Mesendoderm (in vitro differentiated cells): ENCODE data around the gene DGCR2.

Source experiments
- DNase-seq: peaks from one replicate; pipeline ENCODE4 v3.0.0; 2013
- H2AK5ac ChIP-seq: 2 replicates; pipeline ENCODE4 v1.6.1; 2013; ENCODE audit warnings: low read length, inconsistent platforms
- H2BK120ac ChIP-seq: 2 replicates; pipeline ENCODE4 v1.6.1; 2013; ENCODE audit warnings: low read depth, mild to moderate bottlenecking, low read length, moderate library complexity, mixed read lengths
- H2BK15ac ChIP-seq: replicated peaks from 2 replicates; pipeline ENCODE4 v1.6.1; 2013; ENCODE audit warnings: low read depth, mild to moderate bottlenecking, moderate library complexity
- H2BK5ac ChIP-seq: 2 replicates; pipeline ENCODE4 v1.6.1; 2013; ENCODE audit warnings: low read length, inconsistent platforms
- H3K18ac ChIP-seq: 2 replicates; pipeline ENCODE4 v1.6.1; 2013; ENCODE audit warnings: mild to moderate bottlenecking, low read length, mixed read lengths
- H3K23ac ChIP-seq: one replicate; pipeline ENCODE4 v1.6.1; 2013; ENCODE audit warnings: low read length
- H3K27ac ChIP-seq: 2 replicates; pipeline ENCODE4 v1.5.1; 2013; ENCODE audit warnings: low read depth, mild to moderate bottlenecking, inconsistent platforms, low read length, moderate library complexity
- H3K27me3 ChIP-seq: 2 replicates; pipeline ENCODE4 v1.6.1; 2013; ENCODE audit warnings: low read length, control low read depth, mild to moderate bottlenecking, inconsistent platforms; ENCODE audit not compliant: insufficient read depth, poor library complexity
- H3K36me3 ChIP-seq: 2 replicates; pipeline ENCODE4 v1.6.1; 2013; ENCODE audit warnings: low read length, inconsistent platforms; ENCODE audit not compliant: control insufficient read depth, insufficient read depth
- H3K4ac ChIP-seq: one replicate; pipeline ENCODE4 v1.6.1; 2013; ENCODE audit warnings: low read depth, mild to moderate bottlenecking, low read length, moderate library complexity
- H3K4me1 ChIP-seq: 2 replicates; pipeline ENCODE4 v1.6.1; 2013; ENCODE audit warnings: low read depth, low read length, inconsistent platforms; ENCODE audit not compliant: control insufficient read depth
- H3K4me2 ChIP-seq: 2 replicates; pipeline ENCODE4 v1.6.1; 2013; ENCODE audit warnings: low read length
- H3K4me3 ChIP-seq: 2 replicates; pipeline ENCODE4 v1.5.1; 2013; ENCODE audit warnings: mild to moderate bottlenecking, low read length
- H3K56ac ChIP-seq: one replicate; pipeline ENCODE4 v1.6.1; 2013; ENCODE audit warnings: low read length
- H3K79me1 ChIP-seq: 2 replicates; pipeline ENCODE4 v1.6.1; 2013; ENCODE audit warnings: low read length, inconsistent platforms
- H3K79me2 ChIP-seq: 2 replicates; pipeline ENCODE4 v1.6.1; 2013; ENCODE audit warnings: mild to moderate bottlenecking, low read length; ENCODE audit not compliant: control insufficient read depth, insufficient read depth
- H3K9ac ChIP-seq: 2 replicates; pipeline ENCODE4 v1.6.1; 2013; ENCODE audit warnings: low read length, inconsistent platforms
- H4K5ac ChIP-seq: one replicate; pipeline ENCODE4 v1.6.1; 2013; ENCODE audit warnings: low read length
- H4K8ac ChIP-seq: one replicate; pipeline ENCODE4 v1.6.1; 2013; ENCODE audit warnings: low read depth, mild to moderate bottlenecking, control low read depth, low read length, moderate library complexity
- WGBS: extraction: QIAGEN DNeasy Blood & Tissue Kit; methylation state at CpG from one replicate; pipeline ENCODE4 v1.1.7; 2013; ENCODE audit warnings: low lambda C conversion rate, missing lambda C conversion rate; ENCODE audit not compliant: insufficient coverage; ENCODE audit errors: extremely low coverage; 5-methylcytosine and 5-hydroxymethylcytosine counted together

DGCR2 gene

DNA sequence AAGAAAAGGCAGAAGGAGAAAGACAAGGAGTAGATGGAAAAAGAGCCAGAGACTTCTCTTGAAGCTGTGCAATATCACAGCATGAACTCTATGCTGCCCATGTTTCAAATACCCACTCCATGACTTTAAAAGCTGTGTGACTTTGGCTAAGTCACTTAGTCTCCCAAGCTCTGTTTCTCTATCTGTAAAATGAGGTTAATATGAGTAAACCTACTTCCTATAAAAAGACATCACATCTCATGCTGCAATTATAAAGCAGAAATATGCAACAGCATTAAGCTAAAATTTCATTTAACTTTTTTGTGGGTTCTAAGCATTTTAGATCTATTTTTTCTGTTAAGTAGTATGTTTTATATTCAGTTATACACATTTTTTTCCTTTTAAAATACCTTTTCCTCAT lies 11.6 kb downstream of the DGCR2 start:
- Histone ChIP-seq H3K4ac (no peak overlapping the region), H3K79me2 (peaks cover 71% of the 10 kb centered on the region), H3K4me2 (no peak overlapping the region), H3K27me3 (no peaks in the 10 kb centered on the region), H3K56ac (no peak overlapping the region), H2BK5ac (no peak overlapping the region), H2BK120ac (no peak overlapping the region), H3K27ac (no peak overlapping the region), H3K23ac (no peak overlapping the region), H2BK15ac (no peak overlapping the region), H3K4me3 (no peak overlapping the region), H3K4me1 (peaks cover 6% of the 10 kb centered on the region), H4K8ac (no peak overlapping the region), H3K36me3 (no peaks in the 10 kb centered on the region), H3K9ac (no peak overlapping the region), H3K18ac (no peak overlapping the region), H2AK5ac (no peak overlapping the region), H4K5ac (no peak overlapping the region), H3K79me1 (peaks cover 46% of the 10 kb centered on the region)
- DNase-seq: no peak

DNA sequence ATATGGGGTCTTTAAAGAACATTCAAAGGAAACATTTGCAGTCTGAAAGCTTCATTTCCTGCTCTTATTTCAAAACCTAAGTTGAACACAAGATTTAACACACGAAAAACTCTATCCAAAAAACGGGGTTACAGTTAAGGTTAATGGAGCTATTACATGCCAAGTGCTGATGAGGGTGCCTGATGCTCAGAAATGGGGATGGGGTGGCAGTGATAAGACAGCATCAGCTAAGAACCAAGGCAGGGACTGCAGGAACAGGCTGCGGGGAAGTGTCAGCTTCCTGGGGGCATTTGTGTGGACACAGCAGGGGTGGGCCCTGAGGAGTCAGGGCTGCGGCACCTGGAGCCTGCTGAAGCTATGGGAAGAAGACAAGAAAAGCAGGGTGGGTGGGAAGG lies 12.2 kb downstream of the DGCR2 start:
- Histone ChIP-seq H3K4me1 (peaks cover 6% of the 10 kb centered on the region), H3K27ac (no peak overlapping the region)

DNA sequence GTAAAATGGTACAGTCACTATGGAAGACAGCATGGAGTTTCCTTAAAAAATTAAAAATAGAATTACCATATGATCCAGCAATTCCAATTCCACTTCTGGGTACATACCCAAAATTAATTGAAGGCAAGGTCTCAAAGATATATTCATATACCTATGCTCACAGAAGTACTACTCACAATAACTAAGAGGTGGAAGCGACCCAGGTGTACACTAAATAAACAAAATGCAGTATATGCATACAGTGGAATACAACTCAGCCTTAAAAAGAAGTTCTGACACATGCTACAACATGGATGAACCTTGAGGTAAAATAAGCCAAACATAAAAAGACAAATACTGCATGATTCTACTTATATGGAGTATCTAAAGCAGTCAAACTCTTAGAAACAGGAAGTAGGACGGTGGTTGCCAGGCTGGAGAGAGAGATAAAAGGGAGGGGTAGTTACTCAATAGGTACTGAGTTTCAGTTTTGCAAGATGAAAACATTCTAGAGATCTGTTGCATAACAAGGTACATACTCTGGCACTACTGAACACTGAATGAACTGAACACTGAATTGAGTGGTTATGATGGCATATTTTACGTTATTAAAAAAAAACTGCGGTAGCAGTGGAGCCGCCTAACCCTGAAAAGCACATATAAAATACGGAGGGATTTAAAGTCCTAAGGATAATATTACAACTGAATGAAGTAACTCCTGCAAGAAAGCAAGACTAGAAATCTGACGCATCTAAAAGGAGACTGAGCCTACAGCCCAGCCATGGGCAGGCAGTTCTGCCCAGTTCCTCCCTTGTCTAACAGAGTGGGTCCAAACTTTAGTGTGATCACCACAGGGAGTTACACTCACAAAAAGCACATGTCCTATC lies 12.8 kb downstream of the DGCR2 start:
- Histone ChIP-seq H2BK120ac (no peak overlapping the region), H2AK5ac (no peak overlapping the region), H3K36me3 (no peaks in the 10 kb centered on the region), H3K56ac (no peak overlapping the region), H3K27me3 (no peaks in the 10 kb centered on the region), H3K4ac (no peak overlapping the region), H3K23ac (no peak overlapping the region), H3K4me2 (no peak overlapping the region), H3K79me1 (peaks cover 43% of the 10 kb centered on the region), H2BK5ac (no peak overlapping the region), H3K27ac (no peak overlapping the region), H4K5ac (no peak overlapping the region), H3K4me1 (peaks cover 6% of the 10 kb centered on the region), H3K9ac (no peak overlapping the region), H2BK15ac (no peak overlapping the region), H3K79me2 (peaks cover 68% of the 10 kb centered on the region), H4K8ac (no peak overlapping the region), H3K18ac (no peak overlapping the region), H3K4me3 (no peak overlapping the region)
- no peak for DNase-seq
- WGBS: no CpG with 5 or more reads among the region's 7 CpGs

More for the DNA sequence above, 12.2 kb downstream of the DGCR2 start:
- no peak overlapping the region for H2BK120ac ChIP-seq
- no CpG with 5 or more reads among the region's 4 CpGs for WGBS
- no peak overlapping the region for H3K9ac ChIP-seq
- no peak overlapping the region for H4K5ac ChIP-seq
- no peak overlapping the region for H3K4me2 ChIP-seq
- no peak overlapping the region for H3K56ac ChIP-seq
- H3K4ac ChIP-seq: no peak overlapping the region
- no peak overlapping the region for H3K4me3 ChIP-seq
- DNase-seq: peak; percentile 29
- H4K8ac ChIP-seq: no peak overlapping the region
- no peaks in the 10 kb centered on the region for H3K36me3 ChIP-seq
- H2BK15ac ChIP-seq: no peak overlapping the region
- H2AK5ac ChIP-seq: no peak overlapping the region
- H3K27me3 ChIP-seq: no peaks in the 10 kb centered on the region
- H3K23ac ChIP-seq: no peak overlapping the region
- H2BK5ac ChIP-seq: no peak overlapping the region
- no peak overlapping the region for H3K18ac ChIP-seq
- peaks cover 69% of the 10 kb centered on the region for H3K79me2 ChIP-seq
- peaks cover 43% of the 10 kb centered on the region for H3K79me1 ChIP-seq

DNA sequence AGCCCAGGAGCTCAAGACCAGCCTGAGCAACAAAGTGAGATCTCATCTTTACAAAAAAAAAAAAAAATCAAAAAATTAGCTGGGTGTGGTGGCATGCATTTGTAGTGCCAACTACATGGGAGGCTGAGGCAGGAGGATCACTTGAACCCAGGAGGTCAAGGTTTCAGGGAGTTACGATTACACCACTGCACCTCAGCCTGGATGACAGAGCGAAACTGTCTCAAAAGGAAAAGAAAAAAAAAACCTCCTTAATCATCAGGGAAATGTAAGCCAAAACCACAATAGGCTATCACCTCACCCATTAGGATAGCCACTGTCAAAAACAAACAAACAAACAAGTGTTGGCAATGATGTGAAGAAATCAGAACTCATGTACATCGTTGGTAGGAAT lies 13.4 kb downstream of the DGCR2 start:
- Histone ChIP-seq H3K79me2 (peaks cover 70% of the 10 kb centered on the region), H3K27ac (no peak overlapping the region)

DNA sequence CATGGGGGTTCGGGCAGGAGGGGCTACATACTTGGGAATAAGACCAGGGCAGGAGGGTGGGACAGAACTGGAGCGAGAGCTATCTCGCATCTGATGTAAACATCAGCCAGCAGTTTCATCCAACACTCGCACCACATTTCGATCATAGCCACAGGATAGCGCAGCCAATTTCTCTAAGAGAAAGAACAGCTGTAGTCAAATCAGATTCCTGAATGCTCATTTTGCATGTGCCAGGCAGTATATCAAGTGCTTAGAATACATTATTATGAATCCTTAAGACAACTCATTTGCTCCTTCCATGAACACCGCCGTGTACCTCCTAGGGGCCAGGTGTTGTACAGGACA lies 14.5 kb downstream of the DGCR2 start:
- H3K4me3 ChIP-seq: no peak overlapping the region
- no peak overlapping the region for H3K56ac ChIP-seq
- no CpG with 5 or more reads among the region's 8 CpGs for WGBS
- no peak overlapping the region for H2BK120ac ChIP-seq
- H3K79me1 ChIP-seq: peaks cover 43% of the 10 kb centered on the region
- H4K8ac ChIP-seq: no peak overlapping the region
- H3K23ac ChIP-seq: no peak overlapping the region
- H3K9ac ChIP-seq: no peak overlapping the region
- peaks cover 6% of the 10 kb centered on the region for H3K4me1 ChIP-seq
- H3K79me2 ChIP-seq: peaks cover 66% of the 10 kb centered on the region
- H2BK5ac ChIP-seq: no peak overlapping the region
- no peaks in the 10 kb centered on the region for H3K27me3 ChIP-seq
- no peak overlapping the region for H3K27ac ChIP-seq
- H3K36me3 ChIP-seq: no peaks in the 10 kb centered on the region
- DNase-seq: no peak
- H4K5ac ChIP-seq: no peak overlapping the region
- H3K4ac ChIP-seq: no peak overlapping the region
- H2BK15ac ChIP-seq: no peak overlapping the region
- no peak overlapping the region for H3K4me2 ChIP-seq
- no peak overlapping the region for H2AK5ac ChIP-seq
- H3K18ac ChIP-seq: no peak overlapping the region

More for the DNA sequence above, 13.4 kb downstream of the DGCR2 start:
- Histone ChIP-seq H2AK5ac (no peak overlapping the region), H3K4me1 (peaks cover 6% of the 10 kb centered on the region), H3K9ac (no peak overlapping the region), H3K56ac (no peak overlapping the region), H3K23ac (no peak overlapping the region), H3K4ac (no peak overlapping the region), H4K8ac (no peak overlapping the region), H2BK15ac (no peak overlapping the region), H3K4me2 (no peak overlapping the region), H3K27me3 (no peaks in the 10 kb centered on the region), H3K18ac (no peak overlapping the region), H2BK120ac (no peak overlapping the region), H3K4me3 (no peak overlapping the region), H2BK5ac (no peak overlapping the region), H3K36me3 (no peaks in the 10 kb centered on the region), H3K79me1 (peaks cover 46% of the 10 kb centered on the region), H4K5ac (no peak overlapping the region)
- WGBS: no CpG with 5 or more reads among the region's 3 CpGs
- no peak for DNase-seq
